Measurements from ENCODE around the gene APOA1. TPM values are rescaled to one million over a fixed set of nuclear protein-coding genes. Genes with fewer than 3 reads are reported as not detected.

APOA1 gene
- total and polyA plus RNA-seq, 7 donors: 0.30 to 4.9 (median 0.45) TPM; not detected in 1

- H3K36me3 ChIP-seq (ENCODE audit: insufficient read depth in 1 of 2, low read depth in 1 of 2): peaks cover 6 to 91% of the 10 kb centered on the region in 2 donors
- no peak overlapping the region for H3K4me3 ChIP-seq
- no peak for ATAC-seq
- H3K27me3 ChIP-seq (ENCODE audit: insufficient read depth in 3 of 3, low read length in 2 of 3): no peaks in the 10 kb centered on the region
- intact Hi-C loops (cut with DNase I): no loop called here
- 94 to 99% (median 95%) methylated on average over 3 of the region's 3 CpGs for WGBS, 3 donors
- no peak for DNase-seq
- peaks cover 18% of the 10 kb centered on the region for H3K4me1 ChIP-seq
- no peaks in the 10 kb centered on the region for H3K9me3 ChIP-seq
- TF ChIP-seq CTCF (IDR thresholded peaks at IDR 0.05): no peak
- H3K27ac ChIP-seq: no peak overlapping the region
Measured at GRCh38 chr11:116862951-116863350, 25.5 kb upstream of the APOA1 start.

GRCh38 chr11:116862185-116862584 lies 24.8 kb upstream of the APOA1 start:
- intact Hi-C loops (cut with DNase I): no loop called here
- Histone ChIP-seq H3K27me3 (ENCODE audit: insufficient read depth in 3 of 3, low read length in 2 of 3) (no peaks in the 10 kb centered on the region), H3K27ac (no peak overlapping the region), H3K9me3 (no peaks in the 10 kb centered on the region), H3K4me3 (no peak overlapping the region), H3K4me1 (peaks cover 12% of the 10 kb centered on the region), H3K36me3 (ENCODE audit: insufficient read depth in 1 of 2, low read depth in 1 of 2) (peaks cover 6 to 91% of the 10 kb centered on the region in 2 donors)
- ATAC-seq (no peak), DNase-seq (no peak)
- no peak for TF ChIP-seq CTCF (IDR thresholded peaks at IDR 0.05)
- 77 to 90% (median 81%) methylated on average over 3 of the region's 3 CpGs for WGBS, 3 donors

- TF ChIP-seq CTCF (IDR thresholded peaks at IDR 0.05): no peak
- ATAC-seq (no peak), DNase-seq (no peak)
- H3K4me3 ChIP-seq: no peak overlapping the region
- no peak overlapping the region for H3K27ac ChIP-seq
- no peaks in the 10 kb centered on the region for H3K9me3 ChIP-seq
- intact Hi-C loops (cut with DNase I): no loop called here
- peaks cover 8% of the 10 kb centered on the region for H3K4me1 ChIP-seq
- no peaks in the 10 kb centered on the region for H3K27me3 ChIP-seq (ENCODE audit: insufficient read depth in 3 of 3, low read length in 2 of 3)
- peaks cover 6 to 91% of the 10 kb centered on the region in 2 donors for H3K36me3 ChIP-seq (ENCODE audit: insufficient read depth in 1 of 2, low read depth in 1 of 2)
- WGBS, 3 donors: 78 to 100% (median 94%) methylated on average over 1 of the region's 1 CpG
Measured at GRCh38 chr11:116861539-116861938, 24.1 kb upstream of the APOA1 start.

- Histone ChIP-seq H3K27ac (no peak overlapping the region), H3K36me3 (ENCODE audit: insufficient read depth in 1 of 2, low read depth in 1 of 2) (peaks cover 5 to 83% of the 10 kb centered on the region in 2 donors), H3K4me1 (peaks cover 8% of the 10 kb centered on the region), H3K4me3 (no peak overlapping the region), H3K27me3 (ENCODE audit: insufficient read depth in 3 of 3, low read length in 2 of 3) (no peaks in the 10 kb centered on the region), H3K9me3 (no peaks in the 10 kb centered on the region)
- DNase-seq: no peak
- TF ChIP-seq CTCF (IDR thresholded peaks at IDR 0.05): no peak
- no peak for ATAC-seq
- intact Hi-C loops (cut with DNase I): no loop called here
- WGBS, 3 donors: 89 to 91% (median 90%) methylated on average over 6 of the region's 6 CpGs
Measured at GRCh38 chr11:116860303-116860702, 22.9 kb upstream of the APOA1 start.

- Histone ChIP-seq H3K4me3 (no peak overlapping the region), H3K27me3 (ENCODE audit: insufficient read depth in 3 of 3, low read length in 2 of 3) (no peaks in the 10 kb centered on the region), H3K4me1 (no peaks in the 10 kb centered on the region), H3K27ac (no peak overlapping the region), H3K9me3 (no peaks in the 10 kb centered on the region), H3K36me3 (ENCODE audit: insufficient read depth in 1 of 2, low read depth in 1 of 2) (peaks cover 4 to 83% of the 10 kb centered on the region in 2 donors)
- no peak for DNase-seq
- ATAC-seq: no peak
- intact Hi-C loops (cut with DNase I): no loop called here
- no peak for TF ChIP-seq CTCF (IDR thresholded peaks at IDR 0.05)
- 81 to 85% (median 83%) methylated on average over 8 of the region's 8 CpGs for WGBS, 3 donors
Measured at GRCh38 chr11:116859175-116859574, 21.8 kb upstream of the APOA1 start.
